SK-N-MC (cell line): ENCODE measurements around the gene CLIC6.

Source experiments
- EZH2 ChIP-seq: fragments of 200-600 bp; sonication (generic); IDR thresholded peaks from one replicate; pipeline ENCODE4 v1.6.1; 2017; ENCODE audit warnings: antibody characterized with exemption
- FOXP2 ChIP-seq: optimal IDR thresholded peaks from 2 replicates; pipeline ENCODE3; 2011; ENCODE audit warnings: mild to moderate bottlenecking, moderate library complexity; ENCODE audit not compliant: insufficient read depth; ENCODE audit errors: extremely low read length, control extremely low read depth
- POLR2AphosphoS5 ChIP-seq: IDR thresholded peaks from 2 replicates; pipeline ENCODE4 v1.6.1; 2012; ENCODE audit warnings: mild to moderate bottlenecking, low read depth, low read length, borderline replicate concordance

DNA sequence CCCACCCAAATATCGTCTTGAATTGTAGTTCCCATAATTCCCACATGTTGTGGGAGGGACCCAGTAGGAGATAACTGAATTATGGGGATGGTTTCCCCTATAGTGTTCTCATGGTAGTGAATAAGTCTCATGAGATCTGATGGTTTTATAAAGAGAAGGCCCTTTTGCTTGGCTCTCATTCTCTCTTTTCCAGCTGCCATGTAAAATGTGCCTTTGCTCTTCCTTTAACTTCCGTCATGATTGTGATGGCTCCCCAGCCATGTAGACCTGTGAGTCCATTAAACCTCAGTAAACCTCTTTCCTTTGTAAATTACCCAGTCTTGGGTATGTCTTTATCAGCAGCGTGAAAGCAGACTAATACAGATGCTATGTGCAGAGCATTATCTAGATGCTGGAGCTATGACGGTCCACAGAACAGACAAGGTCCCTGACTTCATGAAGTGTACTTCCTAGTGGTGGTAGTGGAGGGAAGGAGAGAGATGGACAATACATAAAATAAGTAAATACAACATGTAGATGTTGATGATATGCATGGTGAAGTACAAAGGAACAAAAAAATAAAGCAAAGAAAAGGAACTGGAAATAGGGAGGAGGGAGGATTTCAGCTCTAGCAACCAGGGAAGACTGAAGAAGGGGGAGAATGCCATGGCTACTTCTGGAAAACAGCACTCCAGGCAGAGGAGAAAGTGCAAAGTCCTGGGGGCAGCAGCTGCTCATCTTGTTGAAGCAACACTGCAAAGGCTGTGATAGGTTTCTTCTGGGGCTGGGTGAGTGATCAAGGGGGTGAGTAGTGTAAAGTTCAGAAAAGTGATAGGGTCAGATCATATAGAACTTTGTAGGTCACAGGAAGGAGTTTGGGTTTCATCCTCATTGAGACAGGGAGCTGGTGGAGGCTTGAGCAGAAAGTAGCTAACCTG lies 47.1 kb upstream of the CLIC6 start:
- no peak for TF ChIP-seq EZH2
- no peak for TF ChIP-seq POLR2AphosphoS5
- no peak for TF ChIP-seq FOXP2
